AG04450 (cell line): ENCODE results near the gene SAPCD2. TPM values are rescaled to one million over a fixed set of nuclear protein-coding genes. Genes with fewer than 3 reads are reported as not detected.

ENCODE experiments used
- CTCF ChIA-PET: fragments of 300-600, 350-600 bp; formaldehyde crosslinking; extraction: SDS; loops from one replicate; lab custom pipeline; 2022; ENCODE audit warnings: antibody characterized with exemption, inconsistent platforms; lab: Charles Lee
- POLR2A ChIA-PET: fragments of 350-600 bp; formaldehyde crosslinking; extraction: SDS; loops from one replicate; lab custom pipeline; 2021; ENCODE audit warnings: antibody characterized with exemption, inconsistent platforms; lab: Yijun Ruan, JAX
- DNase-seq: peaks from one replicate; pipeline ENCODE4 v3.0.0-alpha.2; 2011; ENCODE audit warnings: low read depth, low spot score
- H3K27ac ChIP-seq: one replicate; pipeline ENCODE4 v1.5.1; 2012; ENCODE audit warnings: low read depth, low read length, control low read depth
- H3K27me3 ChIP-seq: one replicate; pipeline ENCODE4 v1.6.0; 2012; ENCODE audit warnings: low read length; ENCODE audit not compliant: control insufficient read depth, insufficient read depth
- H3K4me3 ChIP-seq: 2 replicates; pipeline ENCODE4 v1.5.1; 2011; ENCODE audit warnings: mild to moderate bottlenecking, low read depth, low read length, control low read depth
- H3K9me3 ChIP-seq: 2 replicates; pipeline ENCODE4 v1.5.1; 2012; ENCODE audit warnings: low read length; ENCODE audit not compliant: control insufficient read depth, insufficient read depth
- CTCF ChIP-seq: IDR thresholded peaks from 2 replicates; pipeline ENCODE4 v1.5.1; 2011; ENCODE audit warnings: low read depth, low read length, control low read depth, inconsistent platforms
- polyA plus RNA-seq: library from polyadenylated mRNA; depleted of rRNA; stranded (reverse); fragments of >200 nt; gene quantifications from 2 replicates; pipeline ENCODE4 v1.2.3, GENCODE V29; 2011

The SAPCD2 gene
- polyA plus RNA-seq, 1 experiment: 1.5 TPM

- H3K27ac ChIP-seq: no peak overlapping the region
- DNase-seq: no peak
- no peaks in the 10 kb centered on the region for H3K27me3 ChIP-seq
- no peaks in the 10 kb centered on the region; the same call in 1 of the 2 replicates for H3K9me3 ChIP-seq
- CTCF ChIA-PET: interaction anchor here (1.9 kb wide), 1 partner anchor 16 kb away, joined by 8 read pairs; no protein-coding TSS in a partner anchor
- POLR2A ChIA-PET: no interaction called here
- no peak for TF ChIP-seq CTCF
- no peak overlapping the region for H3K4me3 ChIP-seq
Measured at GRCh38 chr9:137080260-137081122, 10.1 kb upstream of the SAPCD2 start.

GRCh38 chr9:137079401-137079787 is 9.0 kb upstream of the SAPCD2 start:
- H3K4me3 ChIP-seq: no peak overlapping the region
- CTCF ChIA-PET: interaction anchor here (0.6 to 1.1 kb wide), 2 partner anchors 12 to 16 kb away, joined by 3 read pairs; no protein-coding TSS in a partner anchor

GRCh38 chr9:137078701-137079400 is 8.5 kb upstream of the SAPCD2 start:
- ChIA-PET CTCF (interaction anchor here (1.1 kb wide), 1 partner anchor 15 kb away, joined by 3 read pairs; no protein-coding TSS in a partner anchor), POLR2A (no interaction called here)
- no peak for TF ChIP-seq CTCF
- Histone ChIP-seq H3K27me3 (no peaks in the 10 kb centered on the region), H3K27ac (no peak overlapping the region), H3K4me3 (peak overlapping the region; percentile 73), H3K9me3 (no peaks in the 10 kb centered on the region; the same call in 1 of the 2 replicates)
- no peak for DNase-seq

More at GRCh38 chr9:137079401-137079787, 9.0 kb upstream of the SAPCD2 start:
- Histone ChIP-seq H3K9me3 (no peaks in the 10 kb centered on the region; the same call in 1 of the 2 replicates), H3K27ac (no peak overlapping the region), H3K27me3 (no peaks in the 10 kb centered on the region)
- no peak for DNase-seq
- POLR2A ChIA-PET: no interaction called here
- no peak for TF ChIP-seq CTCF

GRCh38 chr9:137077758-137078693 is 7.7 kb upstream of the SAPCD2 start:
- no peak for DNase-seq
- TF ChIP-seq CTCF: no peak
- H3K4me3 ChIP-seq: peak overlapping the region; percentile 73
- ChIA-PET POLR2A (no interaction called here), CTCF (no interaction called here)
- H3K9me3 ChIP-seq: no peaks in the 10 kb centered on the region; the same call in 1 of the 2 replicates
- H3K27me3 ChIP-seq: no peaks in the 10 kb centered on the region
- H3K27ac ChIP-seq: no peak overlapping the region
